ENCODE results near the gene CAGE1. TPM values are rescaled to one million over a fixed set of nuclear protein-coding genes. Genes with fewer than 3 reads are reported as not detected.

CAGE1 gene
- total RNA-seq, 1 donor from 2014 or later: not detected

DNA sequence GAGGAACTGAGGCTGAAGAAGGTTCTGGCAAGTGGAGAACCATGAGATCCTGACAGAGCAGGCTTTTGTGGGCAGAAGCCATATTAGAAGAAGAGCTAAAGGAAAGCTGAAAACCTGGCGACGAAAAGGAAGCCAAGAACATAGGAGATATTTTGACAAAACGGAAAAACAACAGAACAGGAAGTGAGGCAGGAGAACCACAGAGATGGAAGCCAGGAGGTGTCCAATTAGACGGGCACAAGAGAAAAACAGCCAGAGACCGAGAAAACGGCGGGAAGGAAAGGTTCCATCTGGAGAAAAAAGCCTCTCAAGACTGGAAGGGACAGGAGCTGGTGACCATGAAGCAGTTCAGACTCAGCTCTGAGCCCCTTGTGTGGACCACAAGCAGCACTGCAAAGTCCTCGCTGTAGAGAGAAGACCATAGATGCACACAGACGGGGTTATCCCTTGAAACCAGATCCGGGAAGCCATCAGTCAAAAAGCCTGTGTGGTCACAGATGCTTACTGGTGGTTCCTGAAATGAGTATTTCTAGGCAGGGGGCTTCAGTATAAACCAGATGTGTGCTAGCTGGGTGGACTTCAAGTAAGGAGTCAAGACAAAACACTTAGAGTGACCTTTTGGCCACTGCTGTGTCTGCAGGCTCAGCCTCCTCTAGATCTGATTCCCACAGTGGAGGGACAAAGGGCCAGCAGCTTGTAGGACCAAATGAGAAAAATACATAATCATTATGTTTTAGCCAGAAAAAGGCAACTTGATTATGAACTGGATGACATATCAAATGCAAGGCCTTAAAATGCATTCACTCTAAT, 107.2 kb downstream of the CAGE1 start:
- DNase-seq (ENCODE audit: low read depth) (no peak), FAIRE-seq (no peak)
- no peaks in the 10 kb centered on the region for H3K27me3 ChIP-seq (ENCODE audit: control insufficient read depth, insufficient read depth, low read length)
- no peaks in the 10 kb centered on the region for H3K36me3 ChIP-seq (ENCODE audit: control insufficient read depth, insufficient read depth, low read length)
- no peak overlapping the region for H3K4me3 ChIP-seq (ENCODE audit: low read depth, low read length)
- no peak for TF ChIP-seq CTCF (IDR thresholded peaks at IDR 0.05; ENCODE audit: insufficient read depth, low read length, severe bottlenecking)

Other genes starting within 250 kb of the CAGE1 start
- gene SSR1, start 76.5 kb downstream of the CAGE1 start, total RNA-seq: 36.9 and 54.3 TPM in 2 replicates
- 21.9 and 25.3 TPM in 2 replicates for gene RIOK1, start 66 bp upstream of the CAGE1 start, total RNA-seq
- 394 and 699 TPM in 2 replicates for gene DSP, start 151.9 kb upstream of the CAGE1 start, total RNA-seq
- 10.0 and 12.8 TPM in 2 replicates for gene SNRNP48, start 200.5 kb upstream of the CAGE1 start, total RNA-seq